Dedifferentiated amniotic fluid mesenchymal stem cell (primary cell): Measurements from ENCODE around the gene FOXN1.
"Not testable (repeated sequence)": the region's sequence is repeated elsewhere in the genome, so short reads cannot be mapped to it uniquely, and the experiment has no call there.

Source experiments
- DNase-seq: peaks from one replicate; pipeline ENCODE4 v3.0.0-alpha.2; 2016; ENCODE audit errors: extremely low spot score

The FOXN1 gene

GRCh38 chr17:28500712-28501379 is 5.3 kb upstream of the FOXN1 start:
- DNase-seq, result no peak

- no peak for DNase-seq
These were observed 4.5 kb upstream of the FOXN1 start for GRCh38 chr17:28501421-28502284.

GRCh38 chr17:28503420-28503819 is 2.7 kb upstream of the FOXN1 start:
- no peak for DNase-seq

- no peak for DNase-seq
These were observed 777 bp downstream of the FOXN1 start for GRCh38 chr17:28506763-28507487.

GRCh38 chr17:28507567-28508203 is 1.5 kb downstream of the FOXN1 start:
- no peak for DNase-seq

GRCh38 chr17:28508211-28508724 is 2.1 kb downstream of the FOXN1 start:
- no peak for DNase-seq

- DNase-seq, result no peak
These were observed 3.6 kb downstream of the FOXN1 start for GRCh38 chr17:28509789-28510188.

DNA sequence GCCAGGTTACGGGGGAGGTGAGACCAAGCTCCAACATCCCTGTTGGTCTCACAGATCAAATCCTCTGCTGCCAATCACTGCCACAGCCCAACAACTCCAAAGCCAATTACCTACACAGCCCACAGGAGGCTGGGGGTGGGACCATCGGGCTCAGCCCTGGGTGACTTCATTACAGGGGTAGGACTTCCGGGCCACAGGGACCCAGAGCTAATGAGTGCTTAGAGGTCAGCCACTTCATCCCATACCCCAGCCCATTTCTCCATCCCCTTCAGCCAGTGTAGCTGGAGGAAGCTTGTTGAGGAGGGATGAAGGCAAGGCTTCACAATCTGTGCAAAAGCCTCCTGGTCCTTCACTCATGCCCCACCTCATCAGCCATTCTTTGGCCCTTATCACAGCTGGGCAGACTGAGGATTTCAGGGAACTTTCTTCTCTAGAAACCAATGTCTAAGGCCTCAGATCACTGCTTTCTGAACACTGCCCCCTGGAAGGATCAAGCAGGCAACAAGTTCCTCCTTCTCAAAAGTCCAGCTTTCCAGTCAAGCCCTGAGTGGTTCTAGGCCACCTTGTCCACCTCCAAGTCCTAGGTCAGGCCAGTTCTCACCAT is 5.8 kb downstream of the FOXN1 start:
- no peak for DNase-seq

- DNase-seq, result no peak
These were observed 7.3 kb downstream of the FOXN1 start for GRCh38 chr17:28513476-28513875.

DNA sequence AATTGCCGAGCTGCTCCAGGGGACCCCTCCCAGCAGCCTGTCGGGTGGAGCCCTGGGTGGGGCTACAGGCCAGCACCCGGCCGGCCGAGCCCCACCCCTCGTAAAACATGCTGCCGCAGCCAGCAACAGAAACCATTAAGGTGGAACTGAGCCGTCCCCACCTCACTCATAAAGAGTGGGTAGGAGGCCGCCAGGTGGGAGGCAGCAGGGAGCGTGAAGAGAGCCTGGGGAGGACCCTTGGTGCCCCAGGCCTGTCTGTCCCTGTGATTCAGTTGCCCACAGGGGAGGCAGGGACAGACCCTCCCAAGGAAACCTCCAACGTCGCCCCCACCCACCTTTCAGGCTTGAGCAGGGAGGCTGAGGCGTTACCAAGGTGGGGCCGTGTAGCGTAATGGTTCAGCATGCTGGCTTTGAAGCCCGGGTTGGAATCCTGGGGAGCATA is 8.4 kb downstream of the FOXN1 start:
- DNase-seq, result no peak

- DNase-seq, result no peak
These were observed 9.4 kb downstream of the FOXN1 start for GRCh38 chr17:28515518-28515917.

DNA sequence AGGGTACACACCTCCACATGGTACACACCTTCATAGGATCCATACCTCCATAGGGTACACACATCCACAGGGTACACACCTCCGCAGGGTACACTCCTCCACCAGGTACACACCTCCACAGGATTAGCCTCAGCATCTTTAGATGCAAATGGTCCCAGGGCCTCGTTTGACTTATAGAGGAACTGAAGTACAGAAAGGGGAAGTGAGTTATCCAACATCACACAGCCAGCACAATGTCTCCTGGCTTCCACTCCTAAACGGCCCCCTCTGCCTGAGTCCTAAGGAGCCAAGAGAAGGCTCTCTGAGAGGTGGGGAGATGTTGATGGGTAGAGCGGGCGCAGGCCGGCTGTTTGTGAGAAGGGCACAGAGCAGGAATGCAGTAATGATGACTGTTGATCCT is 12.0 kb downstream of the FOXN1 start:
- no peak for DNase-seq

DNA sequence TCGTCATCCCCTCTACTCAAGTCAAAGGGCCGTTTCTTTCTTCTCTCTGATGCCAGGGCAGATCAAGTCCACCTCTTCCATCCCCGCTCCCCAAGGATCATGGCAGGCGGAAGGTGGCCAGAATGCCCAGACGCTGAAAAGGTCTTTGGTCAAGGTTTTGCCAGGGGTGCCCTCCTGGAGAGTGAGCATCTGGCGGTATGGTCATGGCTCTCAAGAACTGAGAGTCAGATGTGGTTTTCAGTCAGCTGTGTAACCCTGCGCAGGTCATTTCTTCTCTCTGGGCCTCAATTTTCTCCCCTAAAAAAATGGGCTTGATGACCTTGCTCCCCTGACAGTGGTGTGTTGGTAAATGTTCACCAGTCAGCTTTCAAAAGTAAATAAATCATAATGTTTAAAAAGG is 12.4 kb downstream of the FOXN1 start:
- no peak for DNase-seq

DNA sequence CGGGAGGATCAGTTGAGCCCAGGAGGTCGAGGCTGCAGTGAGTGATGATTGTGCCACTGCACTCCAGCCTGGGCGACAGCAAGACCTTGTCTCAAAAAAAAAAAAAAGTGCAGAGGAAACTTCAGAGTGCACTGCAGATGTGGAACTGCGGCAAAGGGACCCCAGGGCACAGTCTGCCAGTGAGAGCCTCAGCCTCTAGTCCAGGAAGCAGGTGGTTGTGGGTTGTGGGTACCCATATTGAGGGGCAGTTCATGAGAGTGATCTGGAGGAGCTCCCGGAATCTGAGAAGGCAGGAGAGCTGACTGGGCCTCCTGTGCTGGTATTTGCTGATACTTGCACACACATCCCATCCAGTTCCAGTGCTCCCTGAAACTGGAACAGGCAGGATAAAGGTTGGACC is 13.1 kb downstream of the FOXN1 start:
- no peak for DNase-seq

DNA sequence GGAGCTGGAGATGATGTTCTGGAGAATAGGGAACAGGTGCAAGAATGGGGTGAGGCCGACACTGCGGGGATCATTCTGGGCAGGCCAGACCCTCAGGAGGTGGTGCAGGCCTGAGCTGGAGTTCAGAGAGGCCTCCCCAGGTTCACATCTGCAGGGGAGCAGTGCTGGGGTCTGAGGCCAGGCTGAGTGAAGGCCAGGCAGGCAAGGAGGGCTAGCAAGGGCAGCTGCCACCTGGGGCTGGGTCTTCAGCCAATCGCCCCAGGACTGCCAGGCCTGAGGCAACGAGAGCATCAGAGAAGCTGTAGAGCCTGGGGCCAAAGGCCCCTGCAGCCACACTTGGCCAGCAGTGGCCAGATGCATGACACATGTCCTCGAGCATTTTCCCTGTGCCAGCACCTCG is 14.5 kb downstream of the FOXN1 start:
- no peak for DNase-seq

- no peak for DNase-seq
These were observed 15.3 kb downstream of the FOXN1 start for GRCh38 chr17:28521311-28522085.

DNA sequence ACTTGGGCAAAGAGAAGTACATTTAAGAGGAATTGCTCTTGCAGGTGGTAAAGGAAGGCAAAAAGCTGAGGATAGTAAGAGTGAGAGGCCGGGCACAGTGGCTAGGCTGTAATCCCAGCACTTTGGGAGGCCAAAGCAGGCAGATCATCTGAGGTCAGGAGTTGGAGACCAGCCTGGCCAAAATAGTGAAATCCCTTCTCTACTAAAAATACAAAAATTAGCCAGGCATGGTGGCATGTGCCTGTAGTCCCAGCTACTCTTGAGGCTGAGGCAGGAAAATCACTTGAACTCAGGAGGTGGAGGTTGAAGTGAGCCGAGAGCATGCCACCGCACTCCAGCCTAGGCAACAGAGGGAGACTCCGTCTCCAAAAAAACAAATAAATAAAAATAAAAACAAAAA is 16.1 kb downstream of the FOXN1 start:
- not testable (repeated sequence) for DNase-seq

- no peak for DNase-seq
These were observed 17.0 kb downstream of the FOXN1 start for GRCh38 chr17:28523186-28523585.

DNA sequence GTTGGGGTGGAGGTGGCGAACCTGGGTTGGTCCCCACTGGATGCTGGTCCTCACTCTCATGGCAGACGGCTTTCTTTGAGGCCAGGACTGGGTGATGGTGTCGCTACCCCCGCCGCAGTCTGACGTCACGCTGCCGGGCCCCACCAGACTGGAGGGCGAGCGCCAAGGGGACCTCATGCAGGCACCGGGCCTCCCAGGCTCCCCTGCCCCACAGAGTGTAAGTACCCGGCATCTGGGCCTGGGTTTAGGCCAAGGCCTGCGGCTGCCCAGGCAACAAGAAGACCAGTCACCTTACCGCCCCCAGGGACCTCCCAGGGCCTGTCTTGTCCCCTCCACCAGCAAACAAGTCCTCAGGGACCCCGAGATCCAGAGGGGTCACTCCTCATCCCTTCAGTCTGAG is 17.7 kb downstream of the FOXN1 start:
- DNase-seq, result no peak
